Measurements from ENCODE around the gene BIRC3.
"Not testable (repeated sequence)": the region's sequence is repeated elsewhere in the genome, so short reads cannot be mapped to it uniquely, and the experiment has no call there.

BIRC3 gene

DNA sequence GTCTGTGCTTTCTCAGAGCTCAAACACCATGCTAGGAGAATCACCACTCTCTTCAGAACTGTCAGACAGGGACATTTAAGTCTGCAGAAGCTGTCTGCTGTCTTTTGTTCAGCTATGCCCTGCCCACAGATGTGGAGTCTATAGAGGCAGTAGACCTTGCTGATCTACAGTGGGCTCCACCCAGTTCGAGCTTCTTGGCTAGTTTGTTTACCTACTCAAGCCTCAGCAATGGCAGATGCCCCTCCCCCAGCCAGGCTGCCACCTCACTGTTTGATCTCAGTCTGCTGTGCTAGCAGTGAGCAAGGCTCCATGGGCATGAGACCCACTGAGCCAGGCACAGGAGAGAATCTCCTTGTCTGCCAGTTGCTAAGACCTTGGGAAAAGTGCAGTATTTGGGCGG lies 16.4 kb upstream of the BIRC3 start:
- not testable (repeated sequence) for H3K4me1 ChIP-seq (ENCODE audit: control insufficient read depth, low read depth, low read length); H3K4me3 ChIP-seq (ENCODE audit: low read length); H3K9me3 ChIP-seq (ENCODE audit: control insufficient read depth, low read depth, low read length); H3K36me3 ChIP-seq (ENCODE audit: control insufficient read depth, low read depth, low read length); H3K9ac ChIP-seq (ENCODE audit: low read length); H3K27ac ChIP-seq (ENCODE audit: low read length); H3K27me3 ChIP-seq (ENCODE audit: control insufficient read depth, insufficient read depth, low read length)

DNA sequence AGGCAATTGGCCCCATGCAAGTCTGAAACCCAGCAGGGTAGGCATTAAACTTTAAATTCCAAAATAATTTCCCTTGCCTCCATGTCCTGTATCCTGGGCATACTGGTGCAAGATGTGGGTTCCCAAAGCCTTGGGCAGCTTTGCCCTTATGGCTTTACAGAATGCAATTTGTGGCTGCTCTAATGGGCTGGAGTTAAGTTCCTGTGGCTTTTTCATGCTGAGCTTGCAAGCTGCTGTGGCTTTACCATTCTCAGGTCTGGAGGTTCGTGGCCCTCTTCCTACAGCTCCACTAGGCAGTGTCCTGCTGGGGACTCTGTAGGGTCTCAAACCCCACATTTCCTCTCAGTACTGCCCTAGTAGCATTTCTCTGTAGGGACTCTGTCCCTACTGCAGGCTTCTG lies 15.0 kb upstream of the BIRC3 start:
- Histone ChIP-seq H3K27ac (ENCODE audit: low read length) (no peak overlapping the region), H3K9me3 (ENCODE audit: control insufficient read depth, low read depth, low read length) (peaks cover 9% of the 10 kb centered on the region), H3K9ac (ENCODE audit: low read length) (no peak overlapping the region), H3K36me3 (ENCODE audit: control insufficient read depth, low read depth, low read length) (no peaks in the 10 kb centered on the region), H3K4me1 (ENCODE audit: control insufficient read depth, low read depth, low read length) (no peaks in the 10 kb centered on the region), H3K4me3 (ENCODE audit: low read length) (no peak overlapping the region), H3K27me3 (ENCODE audit: control insufficient read depth, insufficient read depth, low read length) (no peaks in the 10 kb centered on the region)

DNA sequence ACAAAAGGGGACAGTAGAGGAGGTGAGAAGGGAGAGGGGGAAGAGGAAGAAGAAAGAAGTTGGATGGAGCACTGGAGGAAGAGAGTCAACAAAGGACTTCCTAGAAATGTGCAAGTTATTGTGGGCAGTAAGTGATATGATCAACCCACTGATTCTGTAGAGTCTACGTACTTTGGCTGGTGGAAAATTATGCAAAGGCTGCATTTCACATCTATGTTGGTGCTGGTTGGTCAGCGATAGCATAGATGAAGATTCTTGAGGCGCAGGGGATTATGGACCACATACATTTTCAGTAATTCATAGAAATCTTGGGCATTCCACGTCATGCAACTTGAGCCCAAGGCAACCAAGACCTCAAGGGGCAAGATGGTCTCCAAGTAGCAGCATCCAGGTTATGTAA lies 12.6 kb upstream of the BIRC3 start:
- Histone ChIP-seq H3K36me3 (ENCODE audit: control insufficient read depth, low read depth, low read length) (no peaks in the 10 kb centered on the region), H3K4me1 (ENCODE audit: control insufficient read depth, low read depth, low read length) (no peaks in the 10 kb centered on the region), H3K9me3 (ENCODE audit: control insufficient read depth, low read depth, low read length) (peaks cover 9% of the 10 kb centered on the region), H3K4me3 (ENCODE audit: low read length) (no peak overlapping the region), H3K9ac (ENCODE audit: low read length) (no peak overlapping the region), H3K27me3 (ENCODE audit: control insufficient read depth, insufficient read depth, low read length) (no peaks in the 10 kb centered on the region), H3K27ac (ENCODE audit: low read length) (no peak overlapping the region)

DNA sequence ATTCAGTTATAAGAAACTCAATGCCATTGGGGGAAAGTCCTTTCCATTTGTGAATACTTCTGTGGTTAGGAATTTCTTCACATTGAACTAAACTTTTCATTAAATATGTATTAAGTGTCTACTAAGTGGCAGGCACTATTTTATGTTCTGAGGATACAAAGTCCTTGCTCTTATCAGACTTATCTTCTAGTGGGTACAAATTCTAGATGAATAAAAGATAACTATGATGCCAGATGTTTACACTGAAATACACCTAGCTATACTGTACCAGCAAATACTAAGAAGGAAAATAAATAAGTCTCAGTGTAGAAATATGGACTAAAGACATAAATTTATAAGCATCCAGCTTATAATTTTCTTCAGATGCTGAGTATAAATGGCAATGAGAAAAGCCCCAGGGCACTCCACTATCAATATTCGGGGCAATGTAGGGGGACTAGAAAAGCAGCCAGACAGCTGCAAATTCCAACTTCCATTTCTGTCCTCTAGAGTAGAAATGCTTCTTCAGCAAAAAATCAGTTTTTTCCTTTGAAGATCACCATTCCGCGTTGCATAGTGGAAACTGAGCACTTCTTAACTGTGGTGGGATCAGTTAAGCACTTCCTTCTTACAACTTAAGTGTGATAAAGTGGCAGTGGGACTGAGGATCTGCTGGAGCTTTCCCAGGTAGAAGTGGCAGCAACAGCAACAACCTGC lies 11.8 kb upstream of the BIRC3 start:
- Histone ChIP-seq H3K4me1 (ENCODE audit: control insufficient read depth, low read depth, low read length) (no peaks in the 10 kb centered on the region), H3K27ac (ENCODE audit: low read length) (no peak overlapping the region), H3K36me3 (ENCODE audit: control insufficient read depth, low read depth, low read length) (no peaks in the 10 kb centered on the region), H3K27me3 (ENCODE audit: control insufficient read depth, insufficient read depth, low read length) (no peaks in the 10 kb centered on the region), H3K9ac (ENCODE audit: low read length) (no peak overlapping the region), H3K9me3 (ENCODE audit: control insufficient read depth, low read depth, low read length) (peaks cover 9% of the 10 kb centered on the region), H3K4me3 (ENCODE audit: low read length) (no peak overlapping the region)

DNA sequence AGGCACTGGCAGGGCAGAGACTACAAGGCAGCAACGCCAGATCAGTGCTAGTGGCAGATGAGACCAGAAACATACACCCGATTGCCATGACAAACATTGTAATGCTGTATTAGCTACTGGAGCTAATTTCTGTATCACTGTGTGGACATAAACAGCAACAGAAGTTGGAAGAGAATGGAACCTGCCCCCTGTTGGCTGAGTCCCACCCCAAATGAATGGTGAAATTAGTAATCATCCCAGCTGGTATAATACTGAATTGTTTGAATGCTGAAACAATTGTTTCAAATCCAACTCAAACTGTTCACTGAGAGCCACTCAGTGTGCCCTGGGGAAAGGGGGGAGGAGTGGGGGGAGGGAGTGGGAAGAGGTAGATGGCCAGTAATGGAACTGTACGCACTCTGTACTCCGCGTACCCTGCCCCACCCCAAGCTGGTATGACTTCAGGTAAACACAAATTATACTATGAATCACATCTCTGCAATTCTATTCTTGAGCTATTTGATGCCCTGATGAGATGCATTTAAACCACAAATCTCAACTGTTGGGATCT lies 11.2 kb upstream of the BIRC3 start:
- Histone ChIP-seq H3K27me3 (ENCODE audit: control insufficient read depth, insufficient read depth, low read length) (no peaks in the 10 kb centered on the region), H3K27ac (ENCODE audit: low read length) (no peak overlapping the region), H3K9ac (ENCODE audit: low read length) (no peak overlapping the region), H3K36me3 (ENCODE audit: control insufficient read depth, low read depth, low read length) (no peaks in the 10 kb centered on the region), H3K4me1 (ENCODE audit: control insufficient read depth, low read depth, low read length) (no peaks in the 10 kb centered on the region), H3K9me3 (ENCODE audit: control insufficient read depth, low read depth, low read length) (peaks cover 9% of the 10 kb centered on the region), H3K4me3 (ENCODE audit: low read length) (no peak overlapping the region)

DNA sequence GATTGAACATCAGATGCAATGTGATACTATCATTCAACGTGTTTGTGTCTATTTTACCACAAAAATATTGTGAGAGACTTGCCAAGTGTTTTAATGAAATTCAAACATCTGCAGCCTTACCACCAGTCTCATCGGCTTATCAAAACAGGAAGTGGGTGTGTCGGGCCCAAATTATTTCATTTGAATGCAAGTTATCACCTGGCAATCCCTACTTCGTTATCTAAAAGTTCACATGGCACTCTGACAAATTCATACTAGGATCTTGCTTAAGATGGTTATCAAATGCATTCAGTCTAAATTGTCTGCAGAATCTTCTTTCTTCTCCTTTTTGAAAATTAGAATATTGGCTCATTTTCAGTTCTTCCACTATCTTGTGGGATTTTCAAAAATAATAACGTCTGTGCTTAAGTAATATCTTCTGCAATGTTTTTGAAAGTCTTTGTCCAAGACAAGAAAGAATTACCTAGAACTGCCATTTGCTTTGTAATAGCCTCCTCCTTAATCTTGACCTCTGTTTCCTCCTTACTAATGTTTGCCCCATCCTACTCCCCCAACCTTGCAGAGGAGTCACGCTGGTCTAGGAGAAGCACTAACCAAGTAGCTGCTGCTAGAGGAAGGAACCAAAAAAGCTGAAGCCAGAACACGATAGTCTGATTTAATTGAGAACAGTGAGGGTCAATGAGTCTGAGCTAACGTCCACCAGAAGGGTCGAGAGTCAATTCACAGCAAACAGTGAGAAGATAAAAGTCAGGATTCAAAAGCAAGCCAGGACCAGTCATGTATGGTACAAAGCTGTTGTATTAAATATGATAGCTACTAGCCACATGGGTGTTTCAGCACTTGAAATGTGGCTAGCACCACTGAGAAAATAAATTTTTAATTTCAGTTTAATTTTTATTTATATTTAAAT lies 10.2 kb upstream of the BIRC3 start:
- H3K4me3 ChIP-seq (ENCODE audit: low read length) = no peak overlapping the region
- H3K27me3 ChIP-seq (ENCODE audit: control insufficient read depth, insufficient read depth, low read length) = no peaks in the 10 kb centered on the region
- H3K27ac ChIP-seq (ENCODE audit: low read length) = no peak overlapping the region
- H3K4me1 ChIP-seq (ENCODE audit: control insufficient read depth, low read depth, low read length) = no peaks in the 10 kb centered on the region
- H3K9me3 ChIP-seq (ENCODE audit: control insufficient read depth, low read depth, low read length) = peaks cover 7% of the 10 kb centered on the region
- no peaks in the 10 kb centered on the region for H3K36me3 ChIP-seq (ENCODE audit: control insufficient read depth, low read depth, low read length)
- H3K9ac ChIP-seq (ENCODE audit: low read length) = no peak overlapping the region

DNA sequence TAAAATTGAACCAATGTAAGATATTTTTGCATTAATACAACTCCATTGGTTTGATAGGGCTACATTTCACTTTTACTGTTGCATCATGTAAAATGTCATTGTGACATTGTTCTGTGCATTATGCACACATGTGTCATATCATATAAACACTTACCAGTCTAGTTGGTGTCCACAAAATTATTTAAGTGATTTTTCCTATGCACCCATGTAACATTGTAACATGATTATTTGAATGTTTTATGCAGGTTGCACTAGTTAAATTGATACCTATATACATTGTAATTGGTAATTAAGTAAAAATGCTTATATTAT lies 9.6 kb upstream of the BIRC3 start:
- H3K27ac ChIP-seq (ENCODE audit: low read length) = no peak overlapping the region
- H3K9ac ChIP-seq (ENCODE audit: low read length) = no peak overlapping the region
- no peaks in the 10 kb centered on the region for H3K27me3 ChIP-seq (ENCODE audit: control insufficient read depth, insufficient read depth, low read length)
- no peaks in the 10 kb centered on the region for H3K4me1 ChIP-seq (ENCODE audit: control insufficient read depth, low read depth, low read length)
- H3K4me3 ChIP-seq (ENCODE audit: low read length) = no peak overlapping the region
- peaks cover 1% of the 10 kb centered on the region for H3K9me3 ChIP-seq (ENCODE audit: control insufficient read depth, low read depth, low read length)
- H3K36me3 ChIP-seq (ENCODE audit: control insufficient read depth, low read depth, low read length) = no peaks in the 10 kb centered on the region

DNA sequence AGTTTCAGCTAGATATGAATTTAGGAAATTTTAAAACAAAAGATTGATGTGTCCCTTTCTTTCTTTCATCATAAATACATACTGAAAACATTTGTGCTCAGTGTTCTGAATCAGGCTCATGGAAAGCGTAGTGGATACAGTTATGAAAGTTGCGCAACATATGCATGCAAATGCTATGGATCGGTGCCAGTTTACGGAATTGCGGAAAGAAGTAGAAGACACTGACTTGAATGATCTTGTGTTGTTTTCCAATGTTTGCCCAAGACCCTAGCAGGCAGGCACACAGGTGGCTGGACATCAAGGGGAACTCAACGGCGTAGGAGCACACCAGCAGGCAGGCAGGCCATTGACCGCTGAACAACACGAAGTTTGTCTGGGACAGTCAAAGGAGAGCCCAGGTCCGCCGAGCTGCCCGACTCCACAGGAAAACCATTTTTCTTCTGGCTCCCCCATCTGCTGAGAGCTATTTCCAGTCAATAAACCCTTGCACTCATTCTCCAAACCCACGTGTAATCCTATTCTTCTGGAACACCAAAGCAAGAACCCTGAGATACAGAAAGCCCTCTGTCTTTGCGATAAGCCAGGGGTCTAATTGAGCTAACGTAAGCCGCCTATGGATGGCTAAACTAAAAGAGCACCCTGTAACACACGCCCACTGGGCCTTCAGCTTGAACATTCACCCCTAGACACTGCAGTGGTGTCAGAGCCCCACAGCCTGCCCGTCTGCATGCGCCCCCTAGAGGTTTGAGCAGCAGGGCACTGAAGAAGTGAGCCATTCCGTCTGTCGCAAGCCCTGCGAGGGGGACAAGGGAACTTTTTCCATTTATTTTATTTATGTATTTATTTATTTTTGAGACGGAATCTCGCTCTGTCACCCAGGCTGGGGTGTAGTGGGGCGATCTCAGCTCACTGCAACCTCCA lies 7.4 kb upstream of the BIRC3 start:
- no peaks in the 10 kb centered on the region for H3K4me1 ChIP-seq (ENCODE audit: control insufficient read depth, low read depth, low read length)

DNA sequence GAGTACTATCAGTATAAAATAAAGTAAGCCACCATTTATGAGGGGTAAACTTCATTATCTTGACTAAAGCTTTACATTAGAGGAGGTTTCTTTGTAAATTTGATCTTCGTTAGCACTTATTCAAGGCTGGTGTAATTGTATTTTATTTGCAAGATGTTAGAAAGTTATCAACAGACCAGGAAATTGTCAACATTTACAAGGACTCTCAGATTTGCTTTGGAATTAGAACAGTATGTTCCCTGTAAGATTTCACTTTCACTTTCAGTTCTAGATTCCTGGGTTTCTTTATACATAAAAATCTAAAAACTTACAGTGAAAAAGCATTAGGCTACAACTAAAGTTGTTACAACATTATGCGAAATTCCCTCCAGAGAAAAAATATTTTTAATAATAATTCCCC lies 4.6 kb upstream of the BIRC3 start:
- Histone ChIP-seq H3K9me3 (ENCODE audit: control insufficient read depth, low read depth, low read length) (no peaks in the 10 kb centered on the region), H3K4me1 (ENCODE audit: control insufficient read depth, low read depth, low read length) (no peaks in the 10 kb centered on the region), H3K9ac (ENCODE audit: low read length) (no peak overlapping the region), H3K4me3 (ENCODE audit: low read length) (no peak overlapping the region), H3K27me3 (ENCODE audit: control insufficient read depth, insufficient read depth, low read length) (peaks cover 1% of the 10 kb centered on the region), H3K27ac (ENCODE audit: low read length) (no peak overlapping the region), H3K36me3 (ENCODE audit: control insufficient read depth, low read depth, low read length) (no peaks in the 10 kb centered on the region)

More for the DNA sequence above, 7.4 kb upstream of the BIRC3 start:
- Histone ChIP-seq H3K27ac (ENCODE audit: low read length) (no peak overlapping the region), H3K36me3 (ENCODE audit: control insufficient read depth, low read depth, low read length) (no peaks in the 10 kb centered on the region), H3K9ac (ENCODE audit: low read length) (no peak overlapping the region), H3K4me3 (ENCODE audit: low read length) (no peak overlapping the region), H3K27me3 (ENCODE audit: control insufficient read depth, insufficient read depth, low read length) (no peaks in the 10 kb centered on the region), H3K9me3 (ENCODE audit: control insufficient read depth, low read depth, low read length) (no peaks in the 10 kb centered on the region)

DNA sequence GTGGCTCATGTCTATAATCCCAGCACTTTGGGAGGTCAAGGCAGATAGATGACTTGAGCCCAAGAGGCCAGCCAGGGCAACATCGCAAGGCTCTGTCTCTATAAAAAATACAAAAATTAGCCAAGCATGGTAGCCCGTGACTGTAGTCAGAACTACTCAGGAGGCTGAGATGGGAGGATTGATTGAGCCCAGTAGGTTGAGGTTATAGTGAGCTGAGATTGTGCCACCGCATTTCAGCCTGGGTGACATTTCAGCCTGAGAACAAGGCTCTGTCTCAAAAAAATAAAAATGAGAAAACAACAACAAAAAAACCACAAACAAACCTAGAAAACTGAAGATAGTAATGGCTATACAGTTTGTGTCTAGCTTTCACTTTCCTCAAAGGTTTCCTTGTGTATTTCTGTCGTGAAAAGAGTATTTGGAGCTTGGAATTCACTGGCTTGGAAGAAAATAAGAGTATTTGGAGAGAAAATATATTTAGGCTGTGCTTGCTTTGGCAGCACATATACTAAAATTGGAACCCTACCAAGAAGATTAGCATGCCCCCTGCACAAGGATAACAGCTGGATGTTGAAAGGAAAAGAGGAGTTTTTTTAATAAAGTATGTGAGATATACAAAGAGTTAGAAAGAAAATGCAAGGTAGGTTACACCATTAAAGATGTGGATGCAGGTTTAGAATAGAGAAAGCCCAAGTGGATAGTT lies 3.9 kb upstream of the BIRC3 start:
- H3K27ac ChIP-seq (ENCODE audit: low read length) = no peak overlapping the region
- no peaks in the 10 kb centered on the region for H3K4me1 ChIP-seq (ENCODE audit: control insufficient read depth, low read depth, low read length)
- peaks cover 9% of the 10 kb centered on the region for H3K27me3 ChIP-seq (ENCODE audit: control insufficient read depth, insufficient read depth, low read length)
- H3K9ac ChIP-seq (ENCODE audit: low read length) = no peak overlapping the region
- no peaks in the 10 kb centered on the region for H3K36me3 ChIP-seq (ENCODE audit: control insufficient read depth, low read depth, low read length)
- H3K9me3 ChIP-seq (ENCODE audit: control insufficient read depth, low read depth, low read length) = no peaks in the 10 kb centered on the region
- no peak overlapping the region for H3K4me3 ChIP-seq (ENCODE audit: low read length)

DNA sequence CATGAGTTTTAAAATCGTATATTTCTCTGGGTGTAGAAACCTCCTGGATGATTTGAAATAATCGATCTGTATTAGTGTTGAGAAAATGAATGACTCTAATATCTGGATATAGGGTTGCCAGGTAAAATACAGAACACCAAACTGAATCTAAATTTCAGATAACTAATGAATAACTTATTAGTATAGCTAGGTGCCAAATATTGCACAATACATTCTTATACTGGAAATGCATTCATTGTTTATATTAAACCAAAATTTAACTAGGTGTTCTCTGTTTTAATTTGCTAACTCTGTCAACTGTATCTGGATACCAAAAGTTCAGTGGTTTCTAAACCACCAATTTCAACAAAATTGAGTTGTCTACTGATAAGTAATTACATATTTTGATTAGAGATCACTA lies 2.5 kb upstream of the BIRC3 start:
- Histone ChIP-seq H3K27me3 (ENCODE audit: control insufficient read depth, insufficient read depth, low read length) (peaks cover 10% of the 10 kb centered on the region), H3K9me3 (ENCODE audit: control insufficient read depth, low read depth, low read length) (no peaks in the 10 kb centered on the region), H3K27ac (ENCODE audit: low read length) (no peak overlapping the region), H3K4me1 (ENCODE audit: control insufficient read depth, low read depth, low read length) (no peaks in the 10 kb centered on the region), H3K4me3 (ENCODE audit: low read length) (no peak overlapping the region), H3K9ac (ENCODE audit: low read length) (no peak overlapping the region), H3K36me3 (ENCODE audit: control insufficient read depth, low read depth, low read length) (no peaks in the 10 kb centered on the region)
